Measurements from ENCODE around the gene ASIC5.

DNA sequence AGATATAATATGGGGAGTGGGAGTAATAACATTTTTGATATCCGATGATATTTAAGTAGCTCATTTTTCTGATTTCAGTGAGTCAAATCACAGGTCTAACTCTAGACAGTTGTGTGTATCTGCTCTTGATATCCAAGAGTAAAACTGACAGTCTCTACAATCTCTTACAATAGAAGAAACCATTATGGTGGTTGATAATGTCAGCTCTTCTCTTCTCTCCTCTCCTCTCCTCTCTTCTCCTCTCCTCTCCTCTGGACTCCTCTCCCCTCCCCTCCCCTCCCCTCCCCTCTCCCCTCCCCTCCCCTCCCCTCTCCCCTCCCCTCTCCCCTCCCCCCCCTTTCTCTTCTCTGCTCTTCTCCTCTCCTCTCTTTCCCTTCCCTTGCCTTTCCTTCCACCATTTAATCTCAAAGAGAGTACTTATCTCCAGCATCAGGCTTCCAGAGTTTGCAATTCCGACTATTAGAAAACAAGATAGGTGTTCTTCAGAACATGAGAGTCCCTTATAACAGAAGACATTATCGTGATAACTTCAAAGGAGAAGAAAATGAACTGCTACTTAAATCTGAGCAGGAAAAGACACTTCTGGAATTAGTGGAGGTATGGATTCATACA lies 43.6 kb upstream of the ASIC5 start:
- TF ChIP-seq, protein P1, sequence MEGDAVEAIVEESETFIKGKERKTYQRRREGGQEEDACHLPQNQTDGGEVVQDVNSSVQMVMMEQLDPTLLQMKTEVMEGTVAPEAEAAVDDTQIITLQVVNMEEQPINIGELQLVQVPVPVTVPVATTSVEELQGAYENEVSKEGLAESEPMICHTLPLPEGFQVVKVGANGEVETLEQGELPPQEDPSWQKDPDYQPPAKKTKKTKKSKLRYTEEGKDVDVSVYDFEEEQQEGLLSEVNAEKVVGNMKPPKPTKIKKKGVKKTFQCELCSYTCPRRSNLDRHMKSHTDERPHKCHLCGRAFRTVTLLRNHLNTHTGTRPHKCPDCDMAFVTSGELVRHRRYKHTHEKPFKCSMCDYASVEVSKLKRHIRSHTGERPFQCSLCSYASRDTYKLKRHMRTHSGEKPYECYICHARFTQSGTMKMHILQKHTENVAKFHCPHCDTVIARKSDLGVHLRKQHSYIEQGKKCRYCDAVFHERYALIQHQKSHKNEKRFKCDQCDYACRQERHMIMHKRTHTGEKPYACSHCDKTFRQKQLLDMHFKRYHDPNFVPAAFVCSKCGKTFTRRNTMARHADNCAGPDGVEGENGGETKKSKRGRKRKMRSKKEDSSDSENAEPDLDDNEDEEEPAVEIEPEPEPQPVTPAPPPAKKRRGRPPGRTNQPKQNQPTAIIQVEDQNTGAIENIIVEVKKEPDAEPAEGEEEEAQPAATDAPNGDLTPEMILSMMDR (IDR thresholded peaks at IDR 0.05) = no peak
- TF ChIP-seq POLR2A (IDR thresholded peaks at IDR 0.05) (no peak), EP300 (IDR thresholded peaks at IDR 0.05) (no peak)

Measured in ovary (tissue), 3 donors.